ENCODE data around the gene DCHS1. TPM values are rescaled to one million over a fixed set of nuclear protein-coding genes. Genes with fewer than 3 reads are reported as not detected.

Gene DCHS1
- total and polyA plus RNA-seq, 4 donors: 0.68 to 8.9 (median 5.8) TPM

DNA sequence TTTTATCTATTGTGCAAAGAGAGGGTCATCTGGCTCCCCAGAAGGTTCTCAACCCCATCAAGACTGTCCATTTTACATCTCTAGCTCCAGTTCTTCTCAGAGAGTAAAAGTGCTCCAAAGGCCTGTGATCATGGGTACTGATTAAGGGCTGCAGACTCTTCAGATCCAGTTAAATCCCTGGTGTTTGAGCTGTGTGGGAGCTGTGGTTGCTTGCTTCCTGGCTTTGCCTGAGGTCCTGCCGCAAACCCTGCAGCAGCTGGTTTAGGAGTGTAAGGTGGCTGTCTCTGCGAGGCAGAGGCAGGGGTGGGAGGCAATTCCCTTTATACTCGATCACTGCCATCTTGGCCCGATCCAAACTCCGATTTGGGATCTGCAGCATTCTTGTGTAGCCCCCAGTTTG lies 26.3 kb upstream of the DCHS1 start (continued):
- TF ChIP-seq REST (IDR thresholded peaks at IDR 0.05) (no peak), SP1 (IDR thresholded peaks at IDR 0.05) (no peak), ATF3 (IDR thresholded peaks at IDR 0.05) (no peak), GABPA (IDR thresholded peaks at IDR 0.05 in 1 of 2, conservative IDR thresholded peaks at IDR 0.05 in 1 of 2) (no peak), RAD21 (IDR thresholded peaks at IDR 0.05) (no peak), RXRA (IDR thresholded peaks at IDR 0.05) (no peak), TAF1 (conservative IDR thresholded peaks at IDR 0.05) (no peak)

DNA sequence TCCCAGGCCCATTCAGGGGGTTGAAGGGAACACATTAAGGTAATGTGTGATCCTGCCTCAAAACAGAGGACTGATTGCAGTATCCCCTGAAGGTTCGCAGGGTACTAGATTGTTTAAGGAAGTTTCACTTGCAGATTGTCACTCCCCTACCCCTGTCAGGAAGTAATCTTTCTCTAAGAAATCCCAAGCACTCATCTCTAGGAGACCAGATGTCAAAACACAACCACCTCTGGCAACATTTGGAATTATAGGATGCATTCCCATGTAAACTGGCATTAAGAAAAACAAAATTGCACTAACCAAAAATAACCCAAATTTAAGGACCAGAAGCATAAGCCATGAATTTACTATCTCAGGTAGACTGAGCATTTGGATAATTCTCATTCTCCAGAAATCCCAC lies 25.9 kb upstream of the DCHS1 start:
- Histone ChIP-seq H3K9me3 (ENCODE audit: control insufficient read depth in 4 of 4, low read length in 3 of 4) (no peaks in the 10 kb centered on the region), H3K4me1 (ENCODE audit: control insufficient read depth in 4 of 4, insufficient read depth in 4 of 4, low read length in 3 of 4) (peaks cover 2 to 13% (median 9%) of the 10 kb centered on the region in 4 donors), H3K4me3 (ENCODE audit: low read depth in 1 of 3, low read length in 3 of 3) (no peak overlapping the region), H3K9ac (ENCODE audit: low read depth in 1 of 2, low read length in 2 of 2) (no peak overlapping the region), H3K27ac (ENCODE audit: low read depth in 1 of 2, low read length in 2 of 2) (no peak overlapping the region), H3K27me3 (ENCODE audit: control insufficient read depth in 4 of 4, insufficient read depth in 4 of 4, low read length in 3 of 4) (no peaks in the 10 kb centered on the region), H3K36me3 (ENCODE audit: control insufficient read depth in 4 of 4, insufficient read depth in 3 of 4, low read depth in 1 of 4, low read length in 3 of 4) (peaks cover 0 to 4% (median 3%) of the 10 kb centered on the region in 4 donors)
- no peak for DNase-seq (ENCODE audit: low spot score)
- 68% methylated on average over 1 of the region's 1 CpG for WGBS
- peak; percentile 0 for TF ChIP-seq NR2F2 (IDR thresholded peaks at IDR 0.05)
- no peak for TF ChIP-seq FOXA2 (IDR thresholded peaks at IDR 0.05)
- no peak for TF ChIP-seq JUND (IDR thresholded peaks at IDR 0.05)

DNA sequence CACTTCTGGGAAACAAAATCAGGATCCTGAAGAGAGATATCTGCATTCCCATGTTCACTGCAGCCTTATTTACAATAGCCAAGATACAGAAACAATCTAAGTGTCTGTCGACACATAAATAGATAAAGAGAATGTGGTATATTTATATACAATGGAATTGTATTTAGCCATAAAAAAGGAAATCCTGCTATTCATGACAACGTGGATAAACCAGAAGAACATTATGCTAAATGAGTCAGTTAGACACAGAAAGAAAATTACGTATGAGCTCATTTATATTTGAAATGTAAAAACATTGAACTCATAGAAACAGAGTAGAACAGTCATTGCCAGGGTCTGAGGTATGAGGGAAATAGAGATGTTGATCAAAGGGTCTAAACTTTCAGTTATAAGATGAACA lies 21.4 kb upstream of the DCHS1 start:
- H3K4me3 ChIP-seq (ENCODE audit: low read depth in 1 of 3, low read length in 3 of 3): no peak overlapping the region
- H3K36me3 ChIP-seq (ENCODE audit: control insufficient read depth in 4 of 4, insufficient read depth in 3 of 4, low read depth in 1 of 4, low read length in 3 of 4): peaks cover 0 to 4% (median 3%) of the 10 kb centered on the region in 4 donors
- no peaks in the 10 kb centered on the region for H3K27me3 ChIP-seq (ENCODE audit: control insufficient read depth in 4 of 4, insufficient read depth in 4 of 4, low read length in 3 of 4)
- TF ChIP-seq ATF3 (IDR thresholded peaks at IDR 0.05) (no peak), EGR1 (IDR thresholded peaks at IDR 0.05; ENCODE audit: low read depth in 2 of 2) (no peak), GABPA (IDR thresholded peaks at IDR 0.05 in 1 of 2, conservative IDR thresholded peaks at IDR 0.05 in 1 of 2) (no peak), CTCF (IDR thresholded peaks at IDR 0.05; ENCODE audit: low read depth, low read length, missing input control) (no peak), NR2F2 (IDR thresholded peaks at IDR 0.05) (no peak), TAF1 (conservative IDR thresholded peaks at IDR 0.05) (no peak), FOXA2 (IDR thresholded peaks at IDR 0.05) (no peak), MAX (IDR thresholded peaks at IDR 0.05) (no peak), RAD21 (IDR thresholded peaks at IDR 0.05) (no peak), YY1 (IDR thresholded peaks at IDR 0.05) (no peak), FOXA1 (IDR thresholded peaks at IDR 0.05) (no peak)
- TF ChIP-seq, protein P1, sequence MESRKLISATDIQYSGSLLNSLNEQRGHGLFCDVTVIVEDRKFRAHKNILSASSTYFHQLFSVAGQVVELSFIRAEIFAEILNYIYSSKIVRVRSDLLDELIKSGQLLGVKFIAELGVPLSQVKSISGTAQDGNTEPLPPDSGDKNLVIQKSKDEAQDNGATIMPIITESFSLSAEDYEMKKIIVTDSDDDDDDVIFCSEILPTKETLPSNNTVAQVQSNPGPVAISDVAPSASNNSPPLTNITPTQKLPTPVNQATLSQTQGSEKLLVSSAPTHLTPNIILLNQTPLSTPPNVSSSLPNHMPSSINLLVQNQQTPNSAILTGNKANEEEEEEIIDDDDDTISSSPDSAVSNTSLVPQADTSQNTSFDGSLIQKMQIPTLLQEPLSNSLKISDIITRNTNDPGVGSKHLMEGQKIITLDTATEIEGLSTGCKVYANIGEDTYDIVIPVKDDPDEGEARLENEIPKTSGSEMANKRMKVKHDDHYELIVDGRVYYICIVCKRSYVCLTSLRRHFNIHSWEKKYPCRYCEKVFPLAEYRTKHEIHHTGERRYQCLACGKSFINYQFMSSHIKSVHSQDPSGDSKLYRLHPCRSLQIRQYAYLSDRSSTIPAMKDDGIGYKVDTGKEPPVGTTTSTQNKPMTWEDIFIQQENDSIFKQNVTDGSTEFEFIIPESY (IDR thresholded peaks at IDR 0.05): no peak
- peaks cover 2 to 3% (median 3%) of the 10 kb centered on the region in 4 donors for H3K4me1 ChIP-seq (ENCODE audit: control insufficient read depth in 4 of 4, insufficient read depth in 4 of 4, low read length in 3 of 4)
- no peaks in the 10 kb centered on the region for H3K9me3 ChIP-seq (ENCODE audit: control insufficient read depth in 4 of 4, low read length in 3 of 4)
- H3K27ac ChIP-seq (ENCODE audit: low read depth in 1 of 2, low read length in 2 of 2): no peak overlapping the region
- H3K9ac ChIP-seq (ENCODE audit: low read depth in 1 of 2, low read length in 2 of 2): no peak overlapping the region
- no peak for DNase-seq (ENCODE audit: low spot score)
- 75% methylated on average over 3 of the region's 3 CpGs for WGBS
